Stimulated activated CD8-positive, alpha-beta memory T cell treated with anti-CD3 and anti-CD28 coated beads, Interleukin-7, amount 100 ng/mL, for 4 hours (primary cell): ENCODE results near the gene ALOXE3.

Experiments
- DNase-seq, 2 donors: peaks; one replicate each; pipeline ENCODE4 v3.0.0-alpha.2; 2020; ENCODE audit warnings: low read depth in 2 of 2

The ALOXE3 gene

DNA sequence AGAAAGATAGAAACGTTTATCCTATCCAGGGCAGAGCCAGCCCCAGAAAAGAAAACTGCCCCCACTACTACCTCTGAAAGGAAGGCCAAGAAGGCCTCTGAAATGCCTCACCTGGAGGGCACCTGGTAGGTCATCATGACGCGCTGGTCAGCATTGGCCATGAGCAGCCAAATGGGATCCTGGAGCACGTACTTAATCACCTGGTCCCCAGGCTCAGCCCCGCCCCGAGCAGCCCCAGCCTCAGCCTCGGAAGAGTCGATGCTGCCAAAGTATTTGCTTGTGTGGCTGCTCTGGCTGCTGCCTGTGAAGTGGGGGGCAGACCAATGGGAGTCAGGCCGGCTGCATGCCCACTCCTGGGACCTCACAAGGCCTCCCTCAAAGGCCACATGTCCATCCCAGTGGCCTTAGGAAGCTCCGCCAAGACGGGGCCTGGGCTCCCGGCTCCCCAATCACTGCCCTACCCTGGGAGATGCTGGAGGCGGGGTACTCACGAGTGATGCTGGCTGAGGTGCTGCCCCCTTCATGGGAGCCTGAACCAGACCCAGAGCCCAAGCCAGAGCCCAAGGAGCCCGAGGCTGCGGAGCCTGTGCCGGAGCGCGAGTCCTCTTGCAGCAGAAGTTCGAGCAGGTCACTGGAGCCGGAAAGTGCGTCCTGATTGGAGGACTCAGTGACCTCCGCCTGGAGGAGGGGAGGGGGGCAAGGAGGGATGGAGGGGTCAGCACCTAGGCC is 24.0 kb upstream of the ALOXE3 start:
- DNase-seq, result no peak

DNA sequence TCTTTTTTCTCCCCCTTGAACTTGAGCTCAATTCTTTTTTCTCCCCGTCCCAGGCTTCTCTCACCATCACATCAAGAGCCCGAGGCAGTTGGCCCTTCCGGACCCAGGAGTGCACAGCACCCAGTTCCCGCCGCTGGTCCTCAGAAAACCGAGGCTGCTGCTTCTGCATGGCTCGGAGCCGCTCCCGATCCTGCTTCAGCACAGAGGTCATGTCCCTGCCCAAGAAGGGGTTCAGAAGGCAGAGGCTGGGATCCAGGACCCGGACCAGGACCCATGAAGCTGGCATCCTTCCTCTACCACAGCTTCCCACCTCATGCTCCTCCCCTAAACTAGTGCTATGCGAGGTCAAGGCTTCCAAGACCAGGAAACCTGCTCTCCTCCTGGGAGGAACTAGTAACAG is 23.4 kb upstream of the ALOXE3 start:
- no peak for DNase-seq

- no peak for DNase-seq
Observed at GRCh38 chr17:8141045-8141444, 22.7 kb upstream of the ALOXE3 start.

GRCh38 chr17:8140065-8141029 is 22.0 kb upstream of the ALOXE3 start:
- DNase-seq, result no peak

DNA sequence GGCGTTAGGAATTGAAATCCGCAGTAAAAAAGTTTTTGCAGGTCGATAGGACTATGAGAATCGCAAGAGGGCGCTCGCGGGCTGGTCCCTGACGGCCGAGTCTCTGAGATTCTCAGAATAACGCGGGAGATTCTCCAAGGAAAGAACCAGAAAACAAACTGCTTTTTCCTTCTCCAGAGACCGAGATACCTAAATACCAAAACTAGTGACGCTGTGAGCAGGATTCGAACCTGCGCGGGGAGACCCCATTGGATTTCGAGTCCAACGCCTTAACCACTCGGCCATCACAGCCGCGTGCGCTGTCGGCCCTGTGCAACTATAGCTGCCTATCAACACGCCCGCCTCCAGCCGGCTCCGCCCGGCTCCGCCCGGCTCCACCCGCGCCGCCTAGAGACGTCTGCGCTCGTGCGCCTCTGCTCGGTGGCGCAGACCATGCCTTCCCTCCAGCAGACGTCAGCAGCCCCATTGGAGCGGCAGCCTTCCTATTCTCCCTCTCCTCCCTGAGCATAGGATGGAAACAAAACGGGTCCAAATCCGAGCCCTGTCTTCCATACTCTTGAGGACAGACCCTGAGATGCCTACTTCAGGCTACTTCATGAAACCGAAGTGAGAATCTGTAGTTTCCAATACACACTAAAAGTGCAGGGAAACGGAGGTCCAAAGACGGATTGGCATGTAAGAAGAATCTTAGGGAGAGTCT is 20.5 kb upstream of the ALOXE3 start:
- peak; percentile 90 to 94 for DNase-seq

DNA sequence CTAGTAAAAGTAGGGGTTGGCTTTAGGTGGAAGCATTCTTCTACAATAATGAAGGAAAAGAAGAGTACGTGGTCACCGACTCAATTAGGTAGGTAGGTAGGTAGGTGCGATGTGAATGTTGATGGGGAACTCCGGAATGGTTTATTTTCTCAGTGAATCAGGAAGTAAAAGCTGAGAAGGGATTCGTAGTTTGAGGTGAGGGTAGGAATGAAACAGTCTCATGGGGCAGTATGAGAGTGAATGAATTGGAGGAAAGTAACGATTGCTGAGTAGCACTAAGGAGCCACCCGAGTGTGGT is 20.0 kb upstream of the ALOXE3 start:
- no peak for DNase-seq

DNA sequence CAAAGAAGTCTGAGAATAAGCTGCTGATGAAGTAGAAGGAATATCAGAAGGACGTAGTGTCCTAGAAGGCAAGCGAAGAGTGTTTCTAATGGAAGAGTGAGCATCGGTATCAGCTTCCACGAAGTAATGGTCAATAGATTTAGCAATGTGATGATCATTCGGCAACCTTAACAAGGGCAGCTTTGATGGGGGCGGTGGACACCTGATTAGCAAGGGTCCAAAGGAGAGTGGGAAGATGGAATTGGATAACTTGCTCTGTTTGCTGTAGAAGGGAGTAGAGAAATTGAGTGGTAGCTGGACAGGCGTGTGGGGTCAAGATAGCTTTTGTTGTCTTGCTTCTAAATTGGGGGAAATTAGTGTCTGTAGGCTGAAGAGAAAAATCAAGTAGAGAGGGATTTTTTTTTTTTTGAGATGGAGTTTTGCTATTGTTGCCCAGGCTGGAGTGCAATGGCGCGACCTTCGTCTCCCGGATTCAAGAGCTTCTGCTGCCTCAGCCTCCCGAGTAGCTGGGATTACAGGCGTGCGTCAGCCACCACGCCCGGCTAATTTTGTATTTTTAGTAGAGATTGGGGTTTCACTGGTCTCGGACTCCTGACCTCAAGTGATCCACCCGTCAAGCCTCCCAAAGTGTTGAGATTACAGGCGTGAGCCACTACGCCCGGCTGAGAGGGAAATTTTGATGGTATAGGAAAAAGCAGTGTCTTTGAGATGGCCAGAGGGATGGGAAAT is 19.5 kb upstream of the ALOXE3 start:
- no peak for DNase-seq

DNA sequence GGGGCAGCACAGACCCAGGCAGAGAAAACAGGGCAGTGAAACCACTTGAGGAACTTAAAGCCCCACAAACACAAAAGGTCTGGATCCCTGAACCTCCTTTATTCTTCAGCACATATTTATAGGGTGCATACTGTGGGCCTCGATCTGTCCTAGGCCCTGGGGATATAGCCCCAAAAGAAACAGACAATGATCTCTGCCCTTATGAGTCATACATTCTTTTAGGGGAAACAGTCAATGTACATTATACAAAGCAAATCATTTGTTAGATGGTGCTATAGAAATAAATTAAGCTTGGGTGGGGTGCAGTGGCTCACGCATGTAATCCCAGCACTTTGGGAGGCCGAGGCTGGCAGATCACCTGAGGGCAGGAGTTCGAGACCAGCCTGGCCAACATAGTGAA is 15.6 kb upstream of the ALOXE3 start:
- DNase-seq, result no peak

GRCh38 chr17:8133399-8133798 is 15.1 kb upstream of the ALOXE3 start:
- no peak for DNase-seq

DNA sequence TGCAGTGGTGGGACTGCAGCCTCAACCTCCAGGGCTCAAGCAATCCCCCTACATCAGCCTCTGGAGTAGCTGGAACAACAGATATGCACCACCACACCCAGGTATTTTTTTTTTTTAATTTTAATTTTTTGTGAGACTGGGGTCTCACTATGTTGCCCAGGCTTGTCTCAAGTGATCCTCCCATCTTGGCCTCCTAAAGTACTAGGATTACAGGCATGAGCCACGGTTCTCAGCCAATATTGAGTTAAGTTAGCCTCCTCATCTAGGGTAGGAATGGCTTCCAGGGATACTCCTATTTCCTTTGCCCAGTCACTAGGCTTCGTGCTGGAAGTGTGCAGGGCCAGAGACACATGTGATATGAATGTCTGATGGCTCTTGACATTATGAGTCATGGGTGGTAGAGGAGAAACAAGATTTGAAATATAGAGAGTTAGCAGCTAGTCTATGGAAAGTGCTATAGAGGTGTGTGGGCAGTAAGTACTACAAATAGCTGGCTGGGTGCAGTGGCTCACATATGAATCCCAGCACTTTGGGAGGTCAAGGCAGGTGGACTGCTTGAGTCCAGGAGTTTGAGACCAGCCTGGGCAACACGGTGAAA is 13.6 kb upstream of the ALOXE3 start:
- no peak for DNase-seq

GRCh38 chr17:8128125-8128784 is 9.9 kb upstream of the ALOXE3 start:
- no peak for DNase-seq

- no peak for DNase-seq
Observed at GRCh38 chr17:8126491-8127066, 8.3 kb upstream of the ALOXE3 start.

DNA sequence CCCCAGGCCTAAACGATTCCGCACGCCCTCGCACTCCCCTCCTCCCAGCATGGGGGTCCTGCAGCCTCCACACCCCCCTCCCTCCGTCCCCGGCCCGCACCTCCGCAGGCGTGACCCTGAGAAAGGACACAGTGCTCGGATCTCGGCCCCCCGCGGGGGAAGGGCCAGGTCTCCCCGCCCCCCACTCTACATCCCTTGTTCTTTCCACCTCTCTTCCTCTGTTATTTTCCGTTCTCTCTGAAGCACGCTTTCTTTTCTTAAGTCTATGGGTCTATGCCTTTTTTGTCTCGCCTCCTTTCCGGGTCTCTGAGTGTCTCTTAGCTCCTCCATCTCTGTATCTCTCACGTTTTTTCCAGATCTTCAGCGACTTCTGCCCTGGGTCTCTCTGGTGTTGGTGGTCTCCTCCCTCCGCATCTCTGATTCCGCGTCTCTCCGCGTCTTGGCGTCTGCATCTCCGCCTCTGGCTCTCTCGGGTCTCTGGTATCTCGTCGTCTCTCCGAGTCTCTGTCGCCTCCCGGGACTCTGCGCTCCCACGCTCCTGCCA is 7.7 kb upstream of the ALOXE3 start:
- no peak for DNase-seq

DNA sequence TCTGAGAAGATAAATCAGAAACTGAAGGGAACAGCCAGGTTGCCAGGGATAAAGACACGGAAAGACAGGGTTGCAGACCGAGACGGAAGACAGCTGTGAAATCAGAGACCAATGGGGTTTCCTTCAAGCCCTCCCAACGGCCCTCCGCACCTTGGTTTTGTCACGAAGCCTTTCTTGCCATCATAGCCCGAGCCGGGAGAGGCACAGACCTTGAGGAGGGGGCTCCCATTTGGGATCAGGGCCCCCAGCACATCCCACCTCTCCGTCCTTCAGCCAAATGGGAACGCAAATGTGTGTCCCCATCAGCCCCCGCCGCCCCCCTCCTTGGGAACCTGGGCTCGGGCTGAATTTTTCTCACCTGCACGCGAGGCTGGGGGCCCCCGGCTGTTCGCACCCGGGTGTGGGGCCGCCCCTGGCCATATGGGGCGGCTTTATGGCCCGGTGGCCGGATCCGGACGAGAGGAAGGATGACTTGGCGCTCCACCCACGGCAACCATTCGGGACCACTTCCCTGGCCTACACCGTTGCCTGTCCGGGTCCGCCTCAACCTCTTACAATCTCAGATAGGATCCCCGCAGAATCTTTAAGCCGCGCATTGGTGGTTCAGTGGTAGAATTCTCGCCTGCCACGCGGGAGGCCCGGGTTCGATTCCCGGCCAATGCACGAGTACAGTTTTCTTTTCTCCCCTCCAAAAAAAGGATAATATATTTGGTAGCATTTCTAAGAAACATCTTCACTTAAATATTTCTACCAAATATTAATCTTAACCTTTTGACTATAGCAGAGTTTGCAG is 7.0 kb upstream of the ALOXE3 start:
- peak; percentile 72 to 84 for DNase-seq

DNA sequence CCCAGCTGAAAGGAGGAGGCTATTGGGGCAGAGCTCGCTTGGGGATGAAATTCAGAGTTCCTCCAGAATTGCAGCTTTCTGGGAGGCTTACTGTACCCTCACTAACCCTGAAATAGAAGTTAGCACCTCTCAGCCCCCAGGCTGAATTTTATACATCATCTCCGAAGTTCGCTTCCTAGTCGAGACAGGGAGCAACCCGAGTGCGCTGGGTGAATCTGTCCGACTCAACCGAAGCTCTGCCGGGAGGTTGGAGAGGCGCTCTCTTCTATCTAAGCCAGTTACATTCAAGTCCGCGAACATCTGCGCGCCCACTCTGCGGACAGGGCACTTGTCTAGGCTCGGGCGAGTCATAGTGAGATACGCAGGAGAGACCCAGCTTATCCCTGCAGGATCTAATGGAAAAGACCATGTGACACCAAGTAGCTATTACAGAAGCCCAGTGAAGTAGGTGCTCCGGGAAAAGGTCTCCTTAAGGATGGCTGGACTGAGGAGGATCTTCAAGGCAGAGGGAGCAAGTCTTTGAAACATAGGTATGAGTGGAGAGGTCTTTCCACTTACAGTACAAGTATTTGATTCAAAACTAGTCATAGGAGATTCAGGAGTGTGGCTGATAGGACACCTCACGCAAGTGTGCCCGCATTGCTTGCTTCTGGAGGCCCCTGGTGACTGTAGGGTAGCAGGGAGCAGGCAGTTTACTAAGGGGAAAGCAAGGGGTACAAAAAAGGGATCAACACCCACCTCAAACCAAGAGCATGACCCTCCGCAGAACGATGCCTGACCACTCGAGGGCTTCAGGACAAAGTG is 6.2 kb upstream of the ALOXE3 start:
- DNase-seq, result no peak

- DNase-seq, result no peak
Observed at GRCh38 chr17:8123695-8124349, 5.5 kb upstream of the ALOXE3 start, which contains the start of gene HES7. TSS of gene HES7 (minus strand) at chr17:8124106. CDS start at chr17:8124084, 22 bp downstream.

DNA sequence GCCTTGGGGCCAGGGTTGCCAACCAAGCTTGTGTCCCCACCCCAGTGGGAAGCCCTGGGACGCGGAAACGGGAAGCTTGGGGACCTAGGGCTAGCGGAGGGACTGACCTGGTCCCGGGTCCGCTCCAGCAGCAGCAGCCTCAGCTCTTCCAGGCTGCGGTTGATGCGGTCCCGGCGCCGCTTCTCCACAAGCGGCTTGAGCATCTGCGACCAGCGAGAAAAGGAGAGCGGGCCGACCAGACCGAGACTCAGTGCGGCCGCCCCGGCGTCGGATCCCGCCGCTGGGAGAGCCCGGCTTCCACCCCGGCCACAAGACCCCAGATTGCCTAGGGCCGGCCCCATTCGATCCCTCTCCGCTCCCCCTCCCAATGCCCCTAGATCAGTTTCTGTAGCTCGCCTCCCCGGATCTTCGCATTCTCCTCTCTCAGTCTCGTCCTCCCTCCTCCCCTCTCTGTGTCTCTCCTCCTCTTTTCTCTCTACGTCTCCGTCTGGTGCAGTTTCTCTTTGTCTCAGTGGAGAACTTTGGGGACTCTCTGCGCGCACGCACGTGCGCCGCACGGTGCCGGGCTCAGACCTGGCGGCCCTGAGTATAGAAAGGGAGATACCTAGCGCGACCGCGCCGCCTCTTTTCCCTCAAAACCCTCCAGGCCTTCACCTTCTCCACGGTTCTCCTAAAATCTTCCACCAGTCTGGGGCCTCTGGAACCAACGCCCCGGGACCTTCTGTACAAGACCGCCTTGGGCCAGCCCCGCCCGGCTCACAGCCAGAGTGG is 4.8 kb upstream of the ALOXE3 start:
- DNase-seq, result no peak
